HG03039 (cell line): ENCODE results near the gene GAS2L2.
"Not testable (repeated sequence)": the region's sequence is repeated elsewhere in the genome, so short reads cannot be mapped to it uniquely, and the experiment has no call there.

Source experiments
- ATAC-seq: cut with Tn5 transposase; IDR thresholded peaks from one replicate; pipeline ENCODE4 v1.9.1; 2021; ENCODE audit warnings: mild to moderate bottlenecking, moderate library complexity; ENCODE audit not compliant: unreplicated experiment

Gene GAS2L2

GRCh38 chr17:35773679-35774425, 20.8 kb upstream of the GAS2L2 start:
- no peak for ATAC-seq

- ATAC-seq: no peak
These were observed 20.1 kb upstream of the GAS2L2 start for GRCh38 chr17:35773129-35773528.

- no peak for ATAC-seq
These were observed 17.0 kb upstream of the GAS2L2 start for GRCh38 chr17:35769895-35770486.

DNA sequence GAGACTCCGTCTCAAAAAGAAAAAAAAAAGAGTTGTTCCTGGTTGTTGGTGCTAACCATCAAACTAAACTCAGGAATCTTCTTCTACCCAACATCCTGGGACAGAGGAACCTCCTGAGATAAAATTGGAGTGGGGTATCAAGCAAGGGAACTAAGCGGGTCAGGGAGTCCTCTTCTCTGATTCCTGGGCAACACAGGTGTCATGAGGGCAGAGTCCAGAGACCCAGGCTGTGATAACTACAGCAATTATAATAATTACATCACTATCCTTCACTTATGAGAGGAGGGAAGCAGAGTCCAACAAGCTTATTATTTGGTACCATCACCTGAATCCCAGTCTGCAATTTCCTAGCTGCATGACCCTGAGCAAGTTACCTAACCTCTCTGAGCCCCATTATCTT, 15.8 kb upstream of the GAS2L2 start:
- ATAC-seq: no peak

DNA sequence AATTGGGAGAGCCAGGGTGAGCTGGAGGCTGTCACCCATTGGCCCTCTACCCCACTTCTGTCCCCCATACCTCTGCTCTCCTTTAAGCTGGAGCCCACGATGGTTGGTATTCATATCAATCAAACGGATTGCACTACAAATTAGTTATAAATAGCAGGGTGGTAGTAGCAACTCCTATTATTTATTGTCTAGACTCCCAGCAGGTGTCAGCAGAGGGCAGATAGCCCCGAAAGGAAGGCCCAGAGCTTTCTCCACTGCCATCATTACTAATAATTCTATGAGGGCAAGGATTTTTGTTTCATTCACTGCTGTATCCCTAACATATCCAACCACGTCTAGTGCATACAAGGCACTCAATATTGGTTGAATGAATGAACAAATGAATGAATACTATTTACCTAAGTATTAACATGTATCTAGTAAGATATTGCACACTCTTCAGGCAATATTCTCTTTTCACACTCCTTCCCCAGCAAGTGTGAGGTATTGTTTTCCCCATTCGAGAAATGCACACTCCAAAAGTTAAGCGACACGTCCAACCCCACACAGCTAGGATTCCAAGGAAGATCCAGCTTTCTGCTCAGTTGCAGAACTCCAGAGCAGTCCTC, 14.0 kb upstream of the GAS2L2 start:
- ATAC-seq: no peak

DNA sequence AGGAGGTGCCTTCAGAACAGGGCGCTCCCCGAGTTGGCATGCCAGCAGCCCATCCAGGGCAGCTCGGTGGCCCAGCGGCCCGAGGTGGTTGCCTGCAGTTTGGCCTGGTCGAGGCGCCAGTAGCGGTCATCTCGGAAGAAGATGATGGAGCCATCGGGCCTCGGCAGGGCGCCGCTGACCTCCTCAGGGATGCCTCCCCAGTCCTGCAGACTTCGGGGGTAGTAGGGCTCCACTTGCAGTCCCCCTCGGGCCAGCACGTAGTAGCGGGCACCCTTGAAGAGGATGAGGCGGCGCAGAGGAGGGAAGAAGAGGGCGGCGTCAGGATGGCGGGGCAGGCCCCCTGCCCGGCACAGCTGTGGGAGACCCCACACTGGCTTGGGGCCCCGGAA, 13.4 kb upstream of the GAS2L2 start:
- no peak for ATAC-seq

DNA sequence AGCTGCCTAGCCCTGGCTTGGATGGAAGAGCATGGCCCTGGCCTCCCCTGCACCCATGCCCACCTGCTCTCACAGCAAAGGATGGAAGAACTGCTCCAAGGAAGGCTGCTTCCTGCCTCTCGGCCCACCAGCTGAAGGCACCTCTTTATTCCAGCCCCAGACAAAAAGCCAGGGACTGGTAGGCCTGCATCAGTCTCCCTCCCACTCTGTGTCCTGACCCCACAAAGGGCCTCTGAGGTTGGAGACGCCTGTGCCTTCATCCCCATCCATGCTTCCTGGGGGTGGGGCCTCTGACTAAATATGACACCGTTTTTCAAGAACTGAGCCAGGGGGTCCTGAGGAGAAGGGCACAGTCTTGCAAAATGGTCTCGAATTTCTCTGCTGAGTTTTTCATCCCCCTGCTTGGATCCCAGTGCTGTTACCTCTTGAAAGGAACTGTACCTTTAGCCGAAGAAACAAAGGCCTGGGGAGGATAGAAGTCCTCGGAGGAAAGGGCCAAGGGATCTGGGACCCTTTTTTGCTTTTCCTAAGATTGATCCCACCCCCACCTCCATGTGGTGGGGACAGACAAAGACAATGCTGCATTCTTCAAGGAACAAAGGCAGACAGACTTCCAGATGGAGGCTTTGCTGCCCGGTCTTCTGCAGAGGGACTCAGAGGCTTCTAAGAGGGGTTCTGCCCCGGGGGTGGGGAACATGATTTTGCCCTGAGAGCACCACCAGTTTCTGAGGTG, 12.9 kb upstream of the GAS2L2 start:
- no peak for ATAC-seq

- ATAC-seq: no peak
These were observed 12.2 kb upstream of the GAS2L2 start for GRCh38 chr17:35765086-35765710.

DNA sequence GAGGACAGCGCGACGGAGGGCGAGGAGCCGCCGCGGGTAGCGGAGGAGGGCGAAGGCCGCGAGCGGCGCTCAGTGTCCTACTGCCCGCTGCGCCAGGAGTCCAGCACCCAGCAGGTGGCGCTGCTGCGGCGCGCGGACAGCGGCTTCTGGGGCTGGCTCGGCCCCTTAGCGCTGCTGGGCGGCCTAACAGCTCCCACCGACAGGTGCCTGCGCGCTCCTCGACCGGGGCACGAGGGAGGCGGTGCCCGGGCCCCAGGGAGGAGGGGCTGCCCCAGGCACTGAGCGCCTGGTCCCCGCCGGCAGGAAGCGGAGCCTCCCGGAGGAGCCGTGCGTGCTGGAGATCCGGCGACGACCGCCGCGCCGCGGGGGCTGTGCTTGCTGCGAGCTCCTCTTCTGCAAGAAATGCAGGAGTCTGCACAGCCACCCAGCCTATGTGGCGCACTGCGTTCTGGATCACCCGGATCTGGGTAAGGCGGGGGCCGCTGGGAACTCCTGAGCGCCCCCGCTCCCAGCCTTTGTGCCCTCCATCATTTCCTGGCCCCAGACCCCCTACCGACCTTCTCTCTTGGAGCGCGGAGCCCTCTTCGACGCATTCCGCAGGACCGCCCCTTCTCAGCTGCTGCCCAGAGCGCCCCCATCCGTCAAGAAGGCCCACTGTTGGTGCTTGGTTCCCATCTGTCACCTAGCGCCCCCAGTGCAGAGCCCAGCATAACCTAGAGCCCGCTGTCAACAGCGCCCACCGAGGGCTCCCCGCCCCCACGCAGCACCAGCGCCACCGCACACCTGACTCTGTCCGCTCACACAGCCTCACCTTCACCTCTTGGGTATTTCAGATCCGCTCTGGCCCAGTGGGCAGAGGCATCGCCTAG, 11.3 kb upstream of the GAS2L2 start:
- peak; percentile 75 for ATAC-seq

- no peak for ATAC-seq
These were observed 10.7 kb upstream of the GAS2L2 start for GRCh38 chr17:35763767-35764122.

DNA sequence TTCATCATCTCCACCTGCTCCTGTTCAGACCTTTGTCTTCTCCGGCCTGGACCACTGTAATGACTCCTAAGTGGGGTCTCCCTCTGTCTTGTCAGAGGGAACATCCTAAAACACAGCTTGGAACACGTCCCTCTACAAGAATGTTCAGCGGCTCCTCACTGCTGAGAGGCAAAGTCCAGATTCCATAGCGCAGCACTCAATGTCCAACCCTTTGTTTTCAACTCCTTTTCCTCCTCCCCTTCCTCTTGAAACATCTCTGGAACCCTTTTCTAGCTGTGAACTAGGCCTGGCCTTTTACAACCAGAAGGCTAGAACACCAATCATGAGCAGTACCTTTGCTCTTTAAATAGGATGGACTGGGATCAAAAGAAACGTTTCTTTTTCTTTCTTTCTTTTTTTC, 8.6 kb upstream of the GAS2L2 start:
- ATAC-seq: no peak

DNA sequence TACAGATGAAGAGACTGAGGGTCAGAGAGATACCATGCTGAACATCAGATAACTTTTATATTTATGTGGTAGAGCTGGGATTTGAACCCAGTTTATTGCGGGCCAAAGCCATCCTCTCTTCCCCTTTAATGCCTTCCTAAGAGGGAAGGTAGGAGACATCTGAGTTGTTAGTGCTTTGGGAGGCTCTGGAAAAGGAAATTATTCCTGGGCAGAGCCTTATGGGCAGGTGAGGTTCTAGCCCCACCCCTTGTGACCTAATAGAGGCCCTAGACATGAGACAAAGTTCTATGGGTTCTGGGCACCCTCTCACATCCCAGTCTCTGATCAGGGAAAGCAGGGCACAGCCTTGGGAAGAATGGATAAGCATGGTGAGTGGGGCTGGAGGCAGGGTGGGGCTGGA, 7.5 kb upstream of the GAS2L2 start, which contains the start of gene C17orf50:
Gene C17orf50 (plus strand): TSS at position 301 of the 400 bp plus-strand sequence. CDS start 55 bp downstream, at position 356.
- ATAC-seq: no peak

GRCh38 chr17:35757243-35757642, 4.2 kb upstream of the GAS2L2 start:
- ATAC-seq: no peak

- ATAC-seq: no peak
These were observed 568 bp downstream of the GAS2L2 start for GRCh38 chr17:35752471-35752870.

- ATAC-seq: not testable (repeated sequence)
These were observed 1.5 kb downstream of the GAS2L2 start for GRCh38 chr17:35751541-35751940.

GRCh38 chr17:35750526-35751395, 2.3 kb downstream of the GAS2L2 start:
- no peak for ATAC-seq

- no peak for ATAC-seq
These were observed 3.3 kb downstream of the GAS2L2 start for GRCh38 chr17:35749560-35750412.

- ATAC-seq: no peak
These were observed 4.1 kb downstream of the GAS2L2 start for GRCh38 chr17:35748979-35749378.
